Stimulated activated CD4-positive, alpha-beta T cell treated with anti-CD3 and anti-CD28 coated beads, Interleukin-15, amount 100 ng/mL, for 1 hour (primary cell): ENCODE results near the gene PPP2R2C.

Experiments
- DNase-seq, 2 donors: peaks; one replicate each; pipeline ENCODE4 v3.0.0-alpha.2; 2020; ENCODE audit warnings: low read depth in 1 of 2, low spot score in 1 of 2

PPP2R2C gene

GRCh38 chr4:6494431-6495295, 22.2 kb upstream of the PPP2R2C start:
- DNase-seq = no peak

DNA sequence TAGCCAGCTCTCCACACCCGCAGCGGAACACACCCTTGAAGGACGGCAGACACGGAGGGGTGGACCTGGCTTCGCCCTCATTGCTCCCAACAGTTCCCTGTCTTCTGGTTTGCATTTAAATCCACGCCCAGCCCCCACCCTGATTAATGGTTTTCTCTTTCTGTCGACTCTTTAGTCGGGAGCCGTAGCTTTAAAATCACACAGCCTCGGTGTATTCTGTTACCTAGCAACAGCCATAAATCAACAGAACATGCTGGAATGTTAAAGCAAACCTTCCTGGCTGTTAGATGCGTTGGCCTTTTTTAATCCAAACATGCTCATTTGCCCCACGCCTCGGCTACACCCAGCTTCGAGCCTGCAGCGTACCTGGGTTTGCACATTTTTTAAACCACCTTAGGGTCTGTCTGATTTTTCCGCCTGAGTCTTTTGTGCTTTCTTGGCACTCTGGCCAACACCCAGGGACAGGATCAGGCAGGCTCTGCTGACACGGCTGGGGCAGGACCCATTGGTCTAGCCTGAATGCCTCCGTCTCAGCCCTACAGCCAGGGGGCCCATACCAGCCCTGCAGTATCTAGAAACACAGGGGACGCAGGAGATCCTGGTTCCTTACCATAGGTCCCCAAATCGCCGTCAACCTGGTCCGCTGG, 21.4 kb upstream of the PPP2R2C start:
- no peak for DNase-seq

- no peak for DNase-seq
Observed at GRCh38 chr4:6492861-6493657, 20.6 kb upstream of the PPP2R2C start.

DNA sequence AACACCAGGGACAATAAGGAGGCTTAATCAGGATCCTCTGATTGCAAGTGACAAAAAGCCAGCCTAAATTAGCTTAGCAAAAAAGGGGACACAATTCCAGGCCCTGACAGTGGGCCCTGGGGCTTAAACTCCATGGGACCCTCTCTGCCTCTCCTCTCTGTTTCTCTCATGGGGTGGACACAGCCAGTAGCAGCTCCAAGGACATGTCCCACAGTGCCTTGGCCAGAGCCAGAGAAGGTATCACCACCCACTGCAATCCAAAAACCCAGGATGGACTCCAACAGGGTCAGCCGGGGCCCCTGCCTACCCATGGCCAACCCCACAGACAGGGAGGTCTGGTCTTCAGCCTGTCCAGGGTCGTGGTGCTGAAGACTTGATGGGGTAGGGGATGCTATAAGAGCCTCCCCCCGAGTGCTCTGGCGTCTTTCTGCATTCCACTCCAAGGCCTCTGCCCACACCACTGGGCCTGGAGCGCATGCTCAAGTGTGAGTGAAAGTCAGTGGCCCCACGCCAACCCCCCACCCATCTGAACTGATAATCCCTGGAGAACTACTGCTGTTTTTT, 19.7 kb upstream of the PPP2R2C start:
- no peak for DNase-seq

DNA sequence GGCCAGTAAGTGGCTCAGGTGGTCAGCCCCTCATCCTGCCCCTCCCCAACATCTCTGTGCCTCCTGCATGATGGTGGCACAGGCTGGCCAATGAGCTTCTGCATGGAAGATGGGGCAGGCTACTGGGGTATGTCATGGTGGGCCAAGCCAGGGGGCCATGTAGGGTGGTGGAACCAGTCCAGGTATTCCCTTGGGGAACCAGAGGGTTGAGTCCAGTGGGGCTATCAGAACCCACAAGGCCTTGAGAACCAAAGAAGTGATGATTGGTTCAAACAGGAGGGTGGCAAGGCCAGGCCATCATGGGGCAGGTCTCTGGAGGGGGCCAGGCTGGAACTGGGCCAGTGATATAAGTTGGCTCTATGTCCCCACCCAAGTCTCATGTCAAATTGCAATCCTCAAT, 18.8 kb upstream of the PPP2R2C start:
- no peak for DNase-seq

GRCh38 chr4:6489927-6490326, 17.5 kb upstream of the PPP2R2C start:
- no peak for DNase-seq

- no peak for DNase-seq
Observed at GRCh38 chr4:6487466-6487865, 15.1 kb upstream of the PPP2R2C start.

GRCh38 chr4:6480534-6481088, 8.2 kb upstream of the PPP2R2C start:
- DNase-seq = no peak

GRCh38 chr4:6478546-6479220, 6.3 kb upstream of the PPP2R2C start:
- no peak for DNase-seq

DNA sequence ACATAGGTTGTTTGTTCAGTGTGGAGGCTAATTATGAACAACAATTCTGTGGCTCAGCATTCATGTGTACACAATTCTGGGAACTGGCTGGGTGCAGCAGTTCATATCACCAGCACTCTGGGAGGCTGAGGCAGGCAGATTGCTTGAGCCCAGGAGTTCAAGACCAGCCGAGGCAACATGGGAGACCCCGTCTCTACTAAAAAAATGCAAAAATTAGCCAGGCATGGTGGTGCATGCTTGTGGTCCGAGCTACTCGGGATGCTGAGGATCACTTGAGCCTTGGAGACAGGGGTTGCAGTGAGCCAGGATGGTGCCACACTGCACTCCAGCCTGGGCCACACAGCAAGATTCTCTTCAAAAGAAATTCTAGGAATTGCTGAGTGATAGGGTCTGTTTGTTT, 4.5 kb upstream of the PPP2R2C start:
- no peak for DNase-seq

DNA sequence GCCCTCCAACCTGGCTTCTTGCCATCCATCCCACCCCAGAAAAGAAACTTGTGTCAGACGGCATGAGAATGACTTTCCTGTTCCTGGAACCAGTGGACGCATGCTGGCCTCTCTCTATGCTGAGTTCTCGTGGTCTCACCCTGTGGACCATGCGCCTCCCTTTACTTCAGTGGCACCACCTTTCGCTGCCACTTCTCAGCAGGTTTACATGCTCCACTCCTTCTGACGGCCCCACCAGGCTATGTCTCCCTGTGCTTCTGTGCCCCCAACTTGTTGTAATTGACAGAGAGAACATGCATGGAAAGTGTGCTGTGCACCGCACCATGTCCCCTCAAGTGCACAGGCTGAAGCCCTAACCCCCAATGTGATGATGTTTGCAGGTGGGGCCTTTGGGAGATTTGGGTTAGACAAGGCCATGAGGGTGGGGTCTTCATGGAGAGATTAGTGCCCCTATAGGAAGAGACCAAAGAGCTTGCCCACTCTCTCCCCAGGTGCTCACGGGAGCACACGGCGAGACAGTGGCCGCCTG, 3.1 kb upstream of the PPP2R2C start:
- no peak for DNase-seq

GRCh38 chr4:6474705-6475457, 2.5 kb upstream of the PPP2R2C start:
- DNase-seq = no peak

DNA sequence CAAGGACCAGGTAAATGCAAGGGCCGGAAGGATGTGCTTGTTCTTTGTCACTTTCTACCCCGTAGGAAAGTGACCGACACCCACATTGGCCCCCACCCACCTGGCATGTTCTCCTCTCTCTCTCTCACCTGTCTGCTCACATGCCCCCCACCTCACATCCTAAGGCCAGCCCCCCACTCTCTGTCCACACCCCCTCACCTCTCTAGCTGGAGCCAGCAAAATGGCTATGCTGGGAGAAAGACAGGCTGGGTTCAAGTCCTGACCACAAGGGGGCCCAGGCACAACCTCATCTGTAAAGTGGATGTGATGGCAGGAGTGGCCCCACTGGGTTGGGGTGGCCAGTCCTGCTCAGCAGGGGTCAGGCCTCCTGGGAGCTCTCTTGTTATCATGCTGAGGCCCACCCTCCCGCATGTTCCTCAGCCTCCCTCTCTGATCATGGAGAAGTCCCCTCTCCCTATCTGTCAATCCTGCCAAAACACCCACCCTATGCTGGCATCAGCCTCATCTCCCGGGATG, 1.7 kb upstream of the PPP2R2C start:
- no peak for DNase-seq

DNA sequence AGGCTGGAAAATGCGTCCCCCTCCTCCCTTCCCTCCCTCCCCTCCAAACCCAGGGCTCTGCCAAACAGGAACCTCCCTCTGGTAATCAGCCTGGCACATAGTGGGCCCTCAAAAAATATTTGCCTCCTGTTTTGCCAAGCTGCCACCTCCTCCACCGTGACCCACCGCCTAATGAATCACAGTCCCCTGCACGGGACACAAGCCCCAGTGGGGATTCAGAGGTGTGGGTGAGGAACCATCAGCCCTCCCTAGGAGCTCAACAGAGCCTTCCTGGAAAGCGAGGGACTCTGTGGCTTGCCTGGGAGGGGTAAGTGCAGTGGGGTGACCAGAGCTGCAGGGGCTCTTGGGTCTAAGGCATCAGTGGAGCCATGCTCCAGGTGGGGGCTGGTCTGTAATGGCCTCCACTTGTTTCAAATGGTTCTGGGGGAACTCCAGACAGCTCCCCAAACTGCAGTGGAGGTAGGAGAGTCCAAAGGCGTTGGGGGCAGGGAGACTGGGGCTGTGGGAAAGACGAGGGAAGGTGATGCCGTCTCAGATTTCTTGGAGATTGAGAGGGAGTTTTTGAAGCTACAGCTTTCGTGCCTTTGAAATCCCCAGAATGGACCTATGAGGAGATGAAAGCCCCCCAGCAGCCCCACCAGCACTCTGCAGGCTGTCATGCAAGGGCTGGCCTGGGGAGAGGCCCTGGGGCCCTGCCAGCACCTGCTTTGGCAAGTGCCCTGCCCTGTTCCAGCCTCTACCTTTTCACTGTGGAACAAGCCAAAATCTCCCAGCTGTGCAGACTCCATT, 1.0 kb upstream of the PPP2R2C start:
- DNase-seq = no peak

DNA sequence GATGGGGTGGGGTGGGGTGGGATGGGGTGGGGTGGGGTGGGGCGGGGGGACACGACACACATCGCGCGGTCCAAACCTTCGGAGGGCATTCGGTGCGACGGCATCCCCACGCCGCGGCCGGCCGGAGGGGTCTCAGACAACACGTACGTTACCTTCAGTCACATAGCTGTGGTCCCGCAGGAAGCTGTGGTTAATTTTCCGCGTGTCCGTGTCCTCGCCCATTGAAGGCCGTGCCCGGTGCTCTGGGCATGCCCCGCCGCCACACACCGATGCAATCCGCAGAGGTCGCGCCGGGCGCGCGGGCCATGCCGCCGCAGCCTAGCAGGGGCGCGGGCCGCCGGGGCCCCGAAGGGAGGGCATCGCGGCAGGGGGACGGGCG, 417 bp downstream of the PPP2R2C start:
- DNase-seq = no peak

GRCh38 chr4:6471307-6472007, 957 bp downstream of the PPP2R2C start:
- DNase-seq = no peak

- no peak for DNase-seq
Observed at GRCh38 chr4:6470502-6471306, 1.7 kb downstream of the PPP2R2C start.
